Tibial nerve (tissue), 4 donors: ENCODE data around the gene PRICKLE2. TPM values are rescaled to one million over a fixed set of nuclear protein-coding genes. Genes with fewer than 3 reads are reported as not detected.
"Not testable (repeated sequence)": the region's sequence is repeated elsewhere in the genome, so short reads cannot be mapped to it uniquely, and the experiment has no call there.

ENCODE experiments used
- DNase-seq, 2 donors: peaks; one replicate each; pipeline ENCODE4 v3.0.0-alpha.2; 2019; ENCODE audit warnings: low spot score in 2 of 2
- H3K27ac ChIP-seq, 4 donors: fragments of 200-600 bp; sonication (generic) in 3 of 4; one replicate each; pipeline ENCODE4 v1.5.1; 2017 to 2019; ENCODE audit warnings: mild to moderate bottlenecking in 1 of 4
- H3K27me3 ChIP-seq, 2 donors: fragments of 200-600 bp; sonication (generic) in 1 of 2; one replicate each; pipeline versions ENCODE4 v1.5.1 to v1.6.0; 2017 to 2019
- H3K36me3 ChIP-seq, 3 donors: fragments of 200-600 bp; sonication (generic); one replicate each; pipeline ENCODE4 v1.5.1; 2018 to 2019
- H3K4me1 ChIP-seq, 4 donors: fragments of 200-600 bp; sonication (generic) in 3 of 4; one replicate each; pipeline ENCODE4 v1.5.1; 2017 to 2019
- H3K4me3 ChIP-seq, 4 donors: fragments of 200-600 bp; sonication (generic) in 3 of 4; one replicate each; pipeline ENCODE4 v1.5.1; 2017 to 2019; ENCODE audit warnings: mild to moderate bottlenecking in 1 of 4, moderate library complexity in 1 of 4
- H3K9me3 ChIP-seq, 4 donors: fragments of 200-600 bp; sonication (generic) in 3 of 4; one replicate each; pipeline ENCODE4 v1.5.1; 2017 to 2019
- EP300 ChIP-seq, 2 donors: sonication (generic); formaldehyde crosslinking; IDR thresholded peaks; one replicate each; pipeline ENCODE4 v1.6.1; 2017; ENCODE audit warnings: antibody characterized with exemption in 2 of 2, mild to moderate bottlenecking in 1 of 2
- POLR2A ChIP-seq, 2 donors: fragments of 450-650 bp; IDR thresholded peaks; one replicate each; pipeline ENCODE4 v1.6.1; 2017; ENCODE audit warnings: antibody characterized with exemption in 2 of 2, mild to moderate bottlenecking in 2 of 2, moderate library complexity in 2 of 2
- WGBS, 2 donors: methylation state at CpG; one replicate each; pipeline ENCODE4 v1.1.5; 2018; 5-methylcytosine and 5-hydroxymethylcytosine counted together
- total RNA-seq, 4 donors: library from RNA; depleted of rRNA; stranded (reverse); fragments of >200 nt; gene quantifications; one replicate each; pipeline ENCODE4 v1.1.0, GENCODE V29; 2016
- TF ChIP-seq, protein P1 (sequence below), 5 experiments: fragments of 200-600 bp in 3 of 5; fragments of 450-650 bp in 2 of 5; sonication (generic) in 3 of 5; IDR thresholded peaks; one replicate each; pipeline ENCODE4 v1.5.1; 2016 to 2019; ENCODE audit warnings: antibody characterized with exemption in 5 of 5, mild to moderate bottlenecking in 3 of 5, moderate library complexity in 2 of 5

The PRICKLE2 gene
- total RNA-seq, 4 donors from 2014 or later: 24.5 to 39.1 (median 35.2) TPM

DNA sequence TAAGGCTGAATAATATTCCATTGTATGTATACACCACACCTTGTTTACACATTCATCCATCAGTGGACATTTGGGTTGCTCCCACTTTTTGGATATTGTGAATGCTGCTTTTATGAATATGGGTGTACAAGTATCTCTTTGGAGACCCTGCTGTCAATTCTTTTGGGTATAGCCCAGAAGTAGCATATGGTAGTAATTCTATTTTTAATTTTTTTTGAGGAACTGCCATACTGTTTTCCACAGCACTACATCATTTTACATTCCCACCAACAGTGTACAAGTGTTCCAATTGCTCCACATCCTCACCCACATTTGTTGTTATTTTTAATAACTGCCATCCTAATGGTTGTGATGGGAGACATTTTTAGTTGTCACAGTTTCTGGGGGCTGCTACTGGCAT, 132.1 kb downstream of the PRICKLE2 start:
- Histone ChIP-seq H3K27ac (no peak overlapping the region), H3K4me1 (peaks cover 0 to 16% (median 0%) of the 10 kb centered on the region in 4 donors), H3K36me3 (peaks cover 0 to 24% (median 0%) of the 10 kb centered on the region in 3 donors), H3K27me3 (no peaks in the 10 kb centered on the region), H3K4me3 (no peak overlapping the region), H3K9me3 (no peaks in the 10 kb centered on the region)
- DNase-seq: no peak
- TF ChIP-seq EP300 (IDR thresholded peaks at IDR 0.05) (no peak), POLR2A (IDR thresholded peaks at IDR 0.05) (no peak)
- TF ChIP-seq, protein P1, sequence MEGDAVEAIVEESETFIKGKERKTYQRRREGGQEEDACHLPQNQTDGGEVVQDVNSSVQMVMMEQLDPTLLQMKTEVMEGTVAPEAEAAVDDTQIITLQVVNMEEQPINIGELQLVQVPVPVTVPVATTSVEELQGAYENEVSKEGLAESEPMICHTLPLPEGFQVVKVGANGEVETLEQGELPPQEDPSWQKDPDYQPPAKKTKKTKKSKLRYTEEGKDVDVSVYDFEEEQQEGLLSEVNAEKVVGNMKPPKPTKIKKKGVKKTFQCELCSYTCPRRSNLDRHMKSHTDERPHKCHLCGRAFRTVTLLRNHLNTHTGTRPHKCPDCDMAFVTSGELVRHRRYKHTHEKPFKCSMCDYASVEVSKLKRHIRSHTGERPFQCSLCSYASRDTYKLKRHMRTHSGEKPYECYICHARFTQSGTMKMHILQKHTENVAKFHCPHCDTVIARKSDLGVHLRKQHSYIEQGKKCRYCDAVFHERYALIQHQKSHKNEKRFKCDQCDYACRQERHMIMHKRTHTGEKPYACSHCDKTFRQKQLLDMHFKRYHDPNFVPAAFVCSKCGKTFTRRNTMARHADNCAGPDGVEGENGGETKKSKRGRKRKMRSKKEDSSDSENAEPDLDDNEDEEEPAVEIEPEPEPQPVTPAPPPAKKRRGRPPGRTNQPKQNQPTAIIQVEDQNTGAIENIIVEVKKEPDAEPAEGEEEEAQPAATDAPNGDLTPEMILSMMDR (IDR thresholded peaks at IDR 0.05): no peak

DNA sequence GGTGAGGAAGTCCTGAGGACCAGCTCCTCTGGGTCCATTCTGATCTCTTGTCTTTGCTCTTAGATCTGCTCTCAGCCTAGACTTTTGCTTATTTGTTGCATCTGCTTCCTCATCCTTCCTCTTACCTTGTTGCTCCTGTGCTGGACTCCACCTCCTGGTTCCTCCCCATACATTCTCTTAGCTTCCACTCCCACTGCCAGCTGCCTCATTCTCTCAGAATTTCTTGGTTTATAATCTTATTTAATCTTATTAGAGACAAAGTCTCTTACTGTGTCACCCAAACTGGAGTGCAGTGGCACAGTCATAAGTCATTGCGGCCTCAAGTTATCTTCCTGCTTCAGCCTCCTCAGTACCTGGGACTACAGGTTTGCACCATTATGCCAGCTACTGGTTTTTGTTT, 133.8 kb downstream of the PRICKLE2 start:
- Histone ChIP-seq H3K4me1 (peaks cover 0 to 16% (median 0%) of the 10 kb centered on the region in 4 donors), H3K36me3 (peaks cover 0 to 18% (median 0%) of the 10 kb centered on the region in 3 donors), H3K27ac (no peak overlapping the region), H3K9me3 (no peaks in the 10 kb centered on the region), H3K4me3 (no peak overlapping the region), H3K27me3 (no peaks in the 10 kb centered on the region)
- 77 to 96% methylated on average over 1 of the region's 1 CpG for WGBS, 2 donors
- TF ChIP-seq EP300 (IDR thresholded peaks at IDR 0.05) (no peak), POLR2A (IDR thresholded peaks at IDR 0.05) (no peak)
- TF ChIP-seq, protein P1 (IDR thresholded peaks at IDR 0.05): no peak
- DNase-seq: no peak

DNA sequence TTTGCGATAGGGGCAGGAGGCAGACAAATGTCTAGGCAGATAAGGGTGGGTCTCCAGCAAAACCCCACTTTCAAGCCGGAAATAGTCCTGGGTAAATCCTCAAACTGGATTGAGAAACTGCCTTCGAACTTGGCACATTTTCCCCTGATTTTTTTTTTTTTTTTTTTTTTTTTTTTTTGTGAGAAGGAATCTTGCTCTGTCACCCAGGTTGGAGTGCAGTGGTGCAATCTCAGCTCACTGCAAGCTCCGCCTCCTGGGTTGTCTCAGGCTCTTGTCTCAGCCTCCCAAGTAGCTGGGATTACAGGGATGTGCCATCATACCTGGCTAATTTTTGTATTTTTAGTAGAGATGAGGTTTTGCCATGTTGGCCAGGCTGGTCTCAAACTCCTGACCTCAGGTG, 135.9 kb downstream of the PRICKLE2 start:
- H3K36me3 ChIP-seq, H3K27me3 ChIP-seq, H3K9me3 ChIP-seq, DNase-seq, H3K4me3 ChIP-seq: not testable (repeated sequence)
- Histone ChIP-seq H3K4me1 (peaks cover 0 to 16% (median 0%) of the 10 kb centered on the region in 4 donors), H3K27ac (peak overlapping the region in 1 of 4 donors; percentile 28)
- WGBS, 2 donors: 61 to 72% methylated on average over 4 of the region's 4 CpGs

DNA sequence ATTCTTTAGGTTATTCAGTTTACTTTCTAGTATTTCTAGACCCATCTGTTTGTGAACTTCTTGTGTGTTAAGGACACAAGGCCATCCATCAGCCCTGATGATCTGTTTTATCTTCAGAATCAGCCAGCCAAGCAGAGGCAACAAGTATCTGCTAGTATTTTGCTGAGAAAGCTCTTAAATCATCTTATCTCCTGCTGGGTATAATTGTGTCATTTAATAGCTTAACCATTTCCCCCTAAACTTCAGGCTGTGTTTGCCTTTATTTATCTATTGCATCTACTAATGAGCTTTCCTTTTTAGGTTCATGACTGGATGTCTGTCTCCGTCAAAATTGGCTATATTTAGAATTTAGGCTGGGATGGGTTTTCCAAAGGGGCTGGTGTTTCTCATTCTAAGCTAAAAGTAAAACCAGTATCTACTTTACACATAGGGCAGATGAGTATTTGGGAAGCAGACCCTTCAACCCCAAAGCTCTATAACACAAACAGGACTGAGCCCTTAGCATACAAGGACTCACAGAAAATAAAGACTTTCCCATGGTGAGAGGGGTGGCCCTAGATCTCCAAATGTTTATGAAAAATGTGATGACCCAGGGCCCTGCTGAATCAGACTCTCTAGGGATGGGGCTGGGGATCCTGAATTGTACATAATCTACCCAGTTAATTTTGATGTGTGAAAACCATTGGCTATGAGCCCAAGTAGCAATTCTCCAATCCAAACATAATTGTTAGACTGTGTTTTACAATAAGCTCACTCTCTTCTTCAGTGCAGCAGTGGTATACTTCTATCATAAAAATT, 136.7 kb downstream of the PRICKLE2 start:
- TF ChIP-seq, protein P1 (IDR thresholded peaks at IDR 0.05): no peak
- no peak for TF ChIP-seq POLR2A (IDR thresholded peaks at IDR 0.05)
- TF ChIP-seq EP300 (IDR thresholded peaks at IDR 0.05): no peak
- WGBS, 2 donors: 33 to 38% methylated on average over 1 of the region's 1 CpG
- no peak overlapping the region for H3K4me3 ChIP-seq
- H3K9me3 ChIP-seq: peaks cover 0 to 7% (median 0%) of the 10 kb centered on the region in 4 donors
- H3K36me3 ChIP-seq: no peaks in the 10 kb centered on the region
- H3K27ac ChIP-seq: peak overlapping the region in 1 of 4 donors; percentile 28
- no peaks in the 10 kb centered on the region for H3K27me3 ChIP-seq
- DNase-seq: no peak
- peaks cover 0 to 16% (median 0%) of the 10 kb centered on the region in 4 donors for H3K4me1 ChIP-seq

DNA sequence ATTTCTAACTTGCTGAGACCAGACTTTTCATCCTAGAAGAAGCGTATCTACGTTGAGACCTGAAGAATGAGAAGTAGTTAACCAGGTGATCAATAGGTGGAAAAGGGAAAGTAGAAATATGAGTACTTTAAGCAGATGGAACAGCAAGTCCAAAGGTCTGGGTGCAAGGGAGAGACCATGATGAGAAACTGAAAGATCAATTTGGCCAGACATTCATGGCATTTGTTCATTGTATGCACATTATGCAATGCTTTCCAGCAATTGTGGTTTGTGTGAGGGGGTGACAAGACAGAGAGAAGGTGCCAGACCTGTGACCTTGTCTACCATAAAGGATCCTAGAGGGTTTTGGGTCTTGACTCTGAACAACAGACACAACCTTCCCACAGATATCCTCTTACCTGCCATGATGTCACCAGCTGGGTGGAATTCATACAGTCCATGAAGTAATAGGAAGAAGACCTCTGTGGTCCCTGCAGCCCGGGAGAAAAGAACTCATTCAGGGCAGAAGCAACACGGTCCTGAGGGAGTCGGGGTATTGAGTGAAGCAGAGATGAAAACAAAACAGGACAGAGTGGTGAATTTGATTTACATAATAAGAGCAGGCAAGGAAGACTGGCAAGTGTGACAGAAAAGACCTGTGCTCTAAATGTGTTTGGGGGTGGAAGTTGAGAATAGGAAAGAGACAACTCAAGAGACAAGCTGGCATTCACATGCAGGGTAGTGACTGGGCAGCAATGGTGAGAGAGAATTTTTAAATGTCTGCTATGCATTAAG, 138.6 kb downstream of the PRICKLE2 start:
- 75 to 76% methylated on average over 5 of the region's 5 CpGs for WGBS, 2 donors
- H3K36me3 ChIP-seq: no peaks in the 10 kb centered on the region

More for the DNA sequence above, 138.6 kb downstream of the PRICKLE2 start:
- Histone ChIP-seq H3K9me3 (peaks cover 0 to 7% (median 0%) of the 10 kb centered on the region in 4 donors), H3K4me3 (no peak overlapping the region), H3K27ac (no peak overlapping the region), H3K27me3 (no peaks in the 10 kb centered on the region), H3K4me1 (peaks cover 0 to 10% (median 0%) of the 10 kb centered on the region in 4 donors)
- TF ChIP-seq EP300 (IDR thresholded peaks at IDR 0.05): no peak
- TF ChIP-seq, protein P1 (IDR thresholded peaks at IDR 0.05): no peak
- no peak for TF ChIP-seq POLR2A (IDR thresholded peaks at IDR 0.05)
- DNase-seq: no peak
